Stomach (tissue), 9 donors: Measurements from ENCODE around the gene ITFG2. TPM values are rescaled to one million over a fixed set of nuclear protein-coding genes. Genes with fewer than 3 reads are reported as not detected.

ENCODE experiments used
- DNase-seq, 2 donors: peaks; one replicate each; pipeline versions ENCODE4 v3.0.0 to v3.0.0-alpha.2; 2013 to 2019
- H3K27ac ChIP-seq, 5 donors: fragments of 200-600 bp in 4 of 5; sonication (generic) in 4 of 5; one replicate each; pipeline ENCODE4 v1.5.1; 2013 to 2019; ENCODE audit warnings: mild to moderate bottlenecking in 1 of 5, moderate library complexity in 1 of 5
- H3K27me3 ChIP-seq, 3 donors: fragments of 200-600 bp; sonication (generic); one replicate each; pipeline ENCODE4 v1.5.1; 2017 to 2019; ENCODE audit warnings: mixed run types in 1 of 3
- H3K36me3 ChIP-seq, 4 donors: fragments of 200-600 bp; sonication (generic); 1 replicate in 3 of 4; 2 replicates in 1 of 4; pipeline ENCODE4 v1.5.1; 2016 to 2019
- H3K4me1 ChIP-seq, 4 donors: fragments of 200-600 bp; sonication (generic); one replicate each; pipeline ENCODE4 v1.5.1; 2016 to 2019
- H3K4me3 ChIP-seq, 4 donors: fragments of 200-600 bp; sonication (generic) in 3 of 4; one replicate each; pipeline ENCODE4 v1.5.1; 2016 to 2019; ENCODE audit warnings: mild to moderate bottlenecking in 1 of 4
- H3K9me3 ChIP-seq, 4 donors: fragments of 200-600 bp; sonication (generic); one replicate each; pipeline ENCODE4 v1.5.1; 2016 to 2019
- EP300 ChIP-seq: sonication (generic); formaldehyde crosslinking; IDR thresholded peaks from one replicate; pipeline ENCODE4 v1.6.1; 2017; ENCODE audit warnings: antibody characterized with exemption
- POLR2A ChIP-seq, 4 donors: fragments of 450-650 bp; IDR thresholded peaks; one replicate each; pipeline ENCODE4 v1.6.1; 2016; ENCODE audit warnings: antibody characterized with exemption in 4 of 4, control low read depth in 2 of 4, mild to moderate bottlenecking in 1 of 4, moderate library complexity in 1 of 4
- POLR2AphosphoS5 ChIP-seq, 3 donors: sonication (generic); formaldehyde crosslinking; IDR thresholded peaks; one replicate each; pipeline ENCODE4 v1.6.1; 2016; ENCODE audit warnings: antibody characterized with exemption in 3 of 3
- WGBS, 5 donors: extraction: QIAGEN DNeasy Blood & Tissue Kit in 3 of 5; methylation state at CpG; one replicate each; pipeline versions ENCODE4 v1.1.5 to v1.1.7; 2013 to 2018; 5-methylcytosine and 5-hydroxymethylcytosine counted together
- intact Hi-C: fragments of 100-400 bp; cut with DNase I; formaldehyde crosslinking; loops from one replicate; pipeline ENCODE4 v1.15.1; 2023; ENCODE audit warnings: low total_unique reads
- polyA plus RNA-seq, 3 donors: library from polyadenylated mRNA; stranded (reverse); fragments of 200-250 nt; gene quantifications; one replicate each; pipeline ENCODE4 v1.2.3, GENCODE V29; 2013
- total RNA-seq, 5 donors: library from RNA; depleted of rRNA; stranded (reverse); fragments of >200 nt; gene quantifications; one replicate each; pipeline versions ENCODE4 v1.1.0 to v1.2.3, GENCODE V29; 2014 to 2016
- TF ChIP-seq, protein P1 (sequence below), 7 experiments: fragments of 450-650 bp in 4 of 7; fragments of 200-600 bp in 3 of 7; sonication (generic) in 3 of 7; IDR thresholded peaks; one replicate each; pipeline ENCODE4 v1.5.1; 2016 to 2019; ENCODE audit warnings: antibody characterized with exemption in 7 of 7, control low read depth in 2 of 7, mild to moderate bottlenecking in 1 of 7
- donor health status: healthy with polysubstance abuse.
- donor health status: Bipolar disorder and iron deficiency.
- donor health status: healthy.

The ITFG2 gene
- total and polyA plus RNA-seq, 8 donors = 14.9 to 208 (median 46.4) TPM

DNA sequence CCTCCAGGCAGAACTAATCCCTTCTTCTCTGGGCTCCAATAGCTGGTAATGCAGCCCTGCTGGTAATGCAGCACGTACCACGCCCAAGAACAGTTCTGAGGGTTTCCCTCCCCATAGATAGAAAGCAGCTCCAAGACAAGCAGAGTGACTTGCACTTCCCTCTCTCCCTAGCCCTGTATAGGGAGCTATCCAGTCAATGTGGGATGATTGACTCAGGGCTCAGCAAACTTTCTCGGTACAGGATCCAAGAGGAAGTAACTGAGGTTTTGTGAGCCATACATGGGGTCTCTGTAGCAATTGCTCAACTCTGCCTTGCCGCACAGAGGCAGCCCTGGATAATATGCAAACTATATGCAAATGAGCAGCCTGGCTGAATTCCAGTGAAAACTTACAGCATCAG, 33.2 kb upstream of the ITFG2 start:
- 45 to 62% (median 55%) methylated on average over 3 to 4 of the region's 4 CpGs for WGBS, 5 donors
- H3K27me3 ChIP-seq = peaks cover 0 to 17% (median 0%) of the 10 kb centered on the region in 3 donors
- TF ChIP-seq POLR2AphosphoS5 (IDR thresholded peaks at IDR 0.05) (no peak), POLR2A (IDR thresholded peaks at IDR 0.05) (no peak), EP300 (no peak)
- TF ChIP-seq, protein P1, sequence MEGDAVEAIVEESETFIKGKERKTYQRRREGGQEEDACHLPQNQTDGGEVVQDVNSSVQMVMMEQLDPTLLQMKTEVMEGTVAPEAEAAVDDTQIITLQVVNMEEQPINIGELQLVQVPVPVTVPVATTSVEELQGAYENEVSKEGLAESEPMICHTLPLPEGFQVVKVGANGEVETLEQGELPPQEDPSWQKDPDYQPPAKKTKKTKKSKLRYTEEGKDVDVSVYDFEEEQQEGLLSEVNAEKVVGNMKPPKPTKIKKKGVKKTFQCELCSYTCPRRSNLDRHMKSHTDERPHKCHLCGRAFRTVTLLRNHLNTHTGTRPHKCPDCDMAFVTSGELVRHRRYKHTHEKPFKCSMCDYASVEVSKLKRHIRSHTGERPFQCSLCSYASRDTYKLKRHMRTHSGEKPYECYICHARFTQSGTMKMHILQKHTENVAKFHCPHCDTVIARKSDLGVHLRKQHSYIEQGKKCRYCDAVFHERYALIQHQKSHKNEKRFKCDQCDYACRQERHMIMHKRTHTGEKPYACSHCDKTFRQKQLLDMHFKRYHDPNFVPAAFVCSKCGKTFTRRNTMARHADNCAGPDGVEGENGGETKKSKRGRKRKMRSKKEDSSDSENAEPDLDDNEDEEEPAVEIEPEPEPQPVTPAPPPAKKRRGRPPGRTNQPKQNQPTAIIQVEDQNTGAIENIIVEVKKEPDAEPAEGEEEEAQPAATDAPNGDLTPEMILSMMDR (IDR thresholded peaks at IDR 0.05) = no peak
- H3K4me3 ChIP-seq = no peak overlapping the region
- intact Hi-C loops = no loop called here
- H3K4me1 ChIP-seq = peaks cover 8 to 10% (median 9%) of the 10 kb centered on the region in 4 donors
- no peak overlapping the region for H3K27ac ChIP-seq
- H3K36me3 ChIP-seq = no peaks in the 10 kb centered on the region
- DNase-seq = no peak
- H3K9me3 ChIP-seq = no peaks in the 10 kb centered on the region

GRCh38 chr12:2783936-2784600, 28.4 kb upstream of the ITFG2 start:
- peak overlapping the region; percentile 7 to 28 (median 24) for H3K4me3 ChIP-seq
- no peak overlapping the region for H3K27ac ChIP-seq
- no peaks in the 10 kb centered on the region for H3K9me3 ChIP-seq
- peaks cover 0 to 20% (median 0%) of the 10 kb centered on the region in 3 donors for H3K27me3 ChIP-seq
- WGBS, 5 donors = 9 to 13% (median 10%) methylated on average over 25 of the region's 25 CpGs
- peaks cover 11 to 19% (median 15%) of the 10 kb centered on the region in 4 donors for H3K4me1 ChIP-seq
- peak; percentile 70 to 89 for DNase-seq
- TF ChIP-seq EP300 (no peak), POLR2A (IDR thresholded peaks at IDR 0.05) (no peak), POLR2AphosphoS5 (IDR thresholded peaks at IDR 0.05) (peak in 1 of 3 donors; percentile 30)
- TF ChIP-seq, protein P1 (IDR thresholded peaks at IDR 0.05) = peak in 5 of 7 experiments; percentile 80 to 85 (median 81)
- no peaks in the 10 kb centered on the region for H3K36me3 ChIP-seq
- intact Hi-C loops = no loop called here

DNA sequence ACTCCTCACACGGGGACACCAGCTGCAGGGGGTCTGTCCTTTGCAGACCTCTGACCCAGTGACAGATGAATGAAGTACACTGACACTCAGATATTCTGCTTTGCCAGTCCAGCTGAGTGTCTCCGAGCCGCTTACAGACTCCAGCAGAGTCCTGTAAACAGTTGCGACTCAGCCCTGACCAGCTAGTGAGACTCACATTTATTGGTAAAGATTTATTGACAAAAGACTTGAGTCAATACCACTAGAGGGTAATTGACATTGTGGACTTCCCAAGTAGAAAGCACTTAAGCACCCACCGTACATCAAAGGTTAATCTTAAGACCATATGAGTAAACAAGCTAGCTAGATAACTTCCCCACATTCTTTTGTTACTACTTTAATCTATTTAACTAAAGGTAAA, 27.5 kb upstream of the ITFG2 start:
- DNase-seq = peak in 1 of 2 donors; percentile 36
- Histone ChIP-seq H3K9me3 (no peaks in the 10 kb centered on the region), H3K36me3 (no peaks in the 10 kb centered on the region), H3K27ac (peak overlapping the region in 2 of 5 donors; percentile 18 to 36), H3K4me1 (peaks cover 11 to 19% (median 15%) of the 10 kb centered on the region in 4 donors), H3K27me3 (peaks cover 0 to 20% (median 0%) of the 10 kb centered on the region in 3 donors), H3K4me3 (no peak overlapping the region)
- intact Hi-C loops = no loop called here
- WGBS, 5 donors = 19 to 50% (median 35%) methylated on average over 5 of the region's 5 CpGs
- no peak for TF ChIP-seq POLR2A (IDR thresholded peaks at IDR 0.05)
- no peak for TF ChIP-seq POLR2AphosphoS5 (IDR thresholded peaks at IDR 0.05)
- no peak for TF ChIP-seq EP300
- TF ChIP-seq, protein P1 (IDR thresholded peaks at IDR 0.05) = no peak

- H3K27ac ChIP-seq = no peak overlapping the region
- TF ChIP-seq POLR2AphosphoS5 (IDR thresholded peaks at IDR 0.05) = no peak
- TF ChIP-seq POLR2A (IDR thresholded peaks at IDR 0.05) = no peak
- no peak for TF ChIP-seq EP300
- TF ChIP-seq, protein P1 (IDR thresholded peaks at IDR 0.05) = no peak
- no peak for DNase-seq
- no peak overlapping the region for H3K4me3 ChIP-seq
- H3K36me3 ChIP-seq = no peaks in the 10 kb centered on the region
- peaks cover 0 to 6% (median 0%) of the 10 kb centered on the region in 3 donors for H3K27me3 ChIP-seq
- WGBS, 5 donors = 71 to 83% (median 77%) methylated on average over 6 of the region's 6 CpGs
- H3K4me1 ChIP-seq = peaks cover 0 to 12% (median 11%) of the 10 kb centered on the region in 4 donors
- intact Hi-C loops = no loop called here
- no peaks in the 10 kb centered on the region for H3K9me3 ChIP-seq
Observed at GRCh38 chr12:2791089-2791488, 21.4 kb upstream of the ITFG2 start.
